Measurements from ENCODE around the gene CTNNBL1.

The CTNNBL1 gene

DNA sequence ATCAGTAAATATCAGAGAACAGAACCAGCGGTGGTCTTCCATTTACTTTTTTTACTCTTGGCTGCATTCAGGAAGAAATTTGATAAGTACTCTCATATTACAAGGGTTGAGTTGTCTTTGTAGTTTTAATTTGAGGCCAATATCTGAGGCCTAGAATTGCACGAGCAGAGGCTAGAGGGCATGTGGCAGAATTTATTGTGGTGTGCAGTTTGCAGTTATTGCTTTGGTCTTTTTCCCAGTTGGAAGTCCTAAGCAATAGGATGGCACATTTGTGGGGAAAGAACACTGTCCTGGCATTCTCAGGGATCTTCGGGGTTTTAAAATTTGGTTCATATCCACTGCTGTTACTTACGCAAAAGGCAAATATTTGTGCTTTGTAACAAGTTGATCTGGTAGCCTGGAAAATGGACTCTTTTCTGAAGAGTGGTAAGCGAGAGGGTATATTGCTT is 66.0 kb downstream of the CTNNBL1 start:
- TF ChIP-seq, protein P1, sequence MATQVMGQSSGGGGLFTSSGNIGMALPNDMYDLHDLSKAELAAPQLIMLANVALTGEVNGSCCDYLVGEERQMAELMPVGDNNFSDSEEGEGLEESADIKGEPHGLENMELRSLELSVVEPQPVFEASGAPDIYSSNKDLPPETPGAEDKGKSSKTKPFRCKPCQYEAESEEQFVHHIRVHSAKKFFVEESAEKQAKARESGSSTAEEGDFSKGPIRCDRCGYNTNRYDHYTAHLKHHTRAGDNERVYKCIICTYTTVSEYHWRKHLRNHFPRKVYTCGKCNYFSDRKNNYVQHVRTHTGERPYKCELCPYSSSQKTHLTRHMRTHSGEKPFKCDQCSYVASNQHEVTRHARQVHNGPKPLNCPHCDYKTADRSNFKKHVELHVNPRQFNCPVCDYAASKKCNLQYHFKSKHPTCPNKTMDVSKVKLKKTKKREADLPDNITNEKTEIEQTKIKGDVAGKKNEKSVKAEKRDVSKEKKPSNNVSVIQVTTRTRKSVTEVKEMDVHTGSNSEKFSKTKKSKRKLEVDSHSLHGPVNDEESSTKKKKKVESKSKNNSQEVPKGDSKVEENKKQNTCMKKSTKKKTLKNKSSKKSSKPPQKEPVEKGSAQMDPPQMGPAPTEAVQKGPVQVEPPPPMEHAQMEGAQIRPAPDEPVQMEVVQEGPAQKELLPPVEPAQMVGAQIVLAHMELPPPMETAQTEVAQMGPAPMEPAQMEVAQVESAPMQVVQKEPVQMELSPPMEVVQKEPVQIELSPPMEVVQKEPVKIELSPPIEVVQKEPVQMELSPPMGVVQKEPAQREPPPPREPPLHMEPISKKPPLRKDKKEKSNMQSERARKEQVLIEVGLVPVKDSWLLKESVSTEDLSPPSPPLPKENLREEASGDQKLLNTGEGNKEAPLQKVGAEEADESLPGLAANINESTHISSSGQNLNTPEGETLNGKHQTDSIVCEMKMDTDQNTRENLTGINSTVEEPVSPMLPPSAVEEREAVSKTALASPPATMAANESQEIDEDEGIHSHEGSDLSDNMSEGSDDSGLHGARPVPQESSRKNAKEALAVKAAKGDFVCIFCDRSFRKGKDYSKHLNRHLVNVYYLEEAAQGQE (IDR thresholded peaks at IDR 0.05; ENCODE audit: insufficient replicate concordance, low read depth) = no peak
- TF ChIP-seq SPI1 (IDR thresholded peaks at IDR 0.05; ENCODE audit: borderline replicate concordance, low read depth) (no peak), GABPA (IDR thresholded peaks at IDR 0.05; ENCODE audit: low read depth) (no peak), POLR2AphosphoS5 (IDR thresholded peaks at IDR 0.05; ENCODE audit: low read depth) (no peak)
- TF ChIP-seq, protein P2, sequence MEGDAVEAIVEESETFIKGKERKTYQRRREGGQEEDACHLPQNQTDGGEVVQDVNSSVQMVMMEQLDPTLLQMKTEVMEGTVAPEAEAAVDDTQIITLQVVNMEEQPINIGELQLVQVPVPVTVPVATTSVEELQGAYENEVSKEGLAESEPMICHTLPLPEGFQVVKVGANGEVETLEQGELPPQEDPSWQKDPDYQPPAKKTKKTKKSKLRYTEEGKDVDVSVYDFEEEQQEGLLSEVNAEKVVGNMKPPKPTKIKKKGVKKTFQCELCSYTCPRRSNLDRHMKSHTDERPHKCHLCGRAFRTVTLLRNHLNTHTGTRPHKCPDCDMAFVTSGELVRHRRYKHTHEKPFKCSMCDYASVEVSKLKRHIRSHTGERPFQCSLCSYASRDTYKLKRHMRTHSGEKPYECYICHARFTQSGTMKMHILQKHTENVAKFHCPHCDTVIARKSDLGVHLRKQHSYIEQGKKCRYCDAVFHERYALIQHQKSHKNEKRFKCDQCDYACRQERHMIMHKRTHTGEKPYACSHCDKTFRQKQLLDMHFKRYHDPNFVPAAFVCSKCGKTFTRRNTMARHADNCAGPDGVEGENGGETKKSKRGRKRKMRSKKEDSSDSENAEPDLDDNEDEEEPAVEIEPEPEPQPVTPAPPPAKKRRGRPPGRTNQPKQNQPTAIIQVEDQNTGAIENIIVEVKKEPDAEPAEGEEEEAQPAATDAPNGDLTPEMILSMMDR (IDR thresholded peaks at IDR 0.05; ENCODE audit: insufficient read depth, low read length) = no peak
- DNase-seq (ENCODE audit: low read depth in 1 of 2, low spot score in 1 of 2) = no peak
- Histone ChIP-seq H3K4me3 (replicated peaks; ENCODE audit: insufficient read depth, low read length) (no peak overlapping the region), H3K27ac (replicated peaks) (no peak overlapping the region), H3K27me3 (ENCODE audit: insufficient read depth, poor library complexity, severe bottlenecking) (no peaks in the 10 kb centered on the region)

DNA sequence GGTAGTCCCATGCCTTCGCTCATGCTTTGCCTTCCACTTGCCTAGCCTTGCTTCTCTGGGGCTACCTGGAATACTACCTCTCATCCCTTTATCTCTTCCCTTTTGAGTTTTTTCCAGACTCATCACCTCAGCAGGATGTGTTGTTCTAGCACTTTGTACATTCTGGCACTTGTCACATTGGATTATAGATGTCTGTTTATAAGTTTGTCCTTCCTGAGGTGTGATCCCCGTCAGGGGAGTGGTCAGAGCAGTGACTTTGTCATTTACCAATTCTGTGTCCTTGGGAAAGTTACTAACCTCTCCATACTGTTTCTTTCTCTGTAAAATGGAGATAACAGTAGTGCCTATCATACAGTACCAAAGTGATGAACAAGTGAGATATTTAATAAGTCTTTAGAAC is 66.5 kb downstream of the CTNNBL1 start:
- Histone ChIP-seq H3K27me3 (ENCODE audit: insufficient read depth, poor library complexity, severe bottlenecking) (no peaks in the 10 kb centered on the region), H3K4me3 (replicated peaks; ENCODE audit: insufficient read depth, low read length) (no peak overlapping the region), H3K27ac (replicated peaks) (no peak overlapping the region)
- DNase-seq (ENCODE audit: low read depth in 1 of 2, low spot score in 1 of 2) = no peak
- TF ChIP-seq GABPA (IDR thresholded peaks at IDR 0.05; ENCODE audit: low read depth) (no peak), POLR2AphosphoS5 (IDR thresholded peaks at IDR 0.05; ENCODE audit: low read depth) (no peak), SPI1 (IDR thresholded peaks at IDR 0.05; ENCODE audit: borderline replicate concordance, low read depth) (no peak)
- TF ChIP-seq, protein P1 (IDR thresholded peaks at IDR 0.05; ENCODE audit: insufficient replicate concordance, low read depth) = no peak
- TF ChIP-seq, protein P2 (IDR thresholded peaks at IDR 0.05; ENCODE audit: insufficient read depth, low read length) = no peak

DNA sequence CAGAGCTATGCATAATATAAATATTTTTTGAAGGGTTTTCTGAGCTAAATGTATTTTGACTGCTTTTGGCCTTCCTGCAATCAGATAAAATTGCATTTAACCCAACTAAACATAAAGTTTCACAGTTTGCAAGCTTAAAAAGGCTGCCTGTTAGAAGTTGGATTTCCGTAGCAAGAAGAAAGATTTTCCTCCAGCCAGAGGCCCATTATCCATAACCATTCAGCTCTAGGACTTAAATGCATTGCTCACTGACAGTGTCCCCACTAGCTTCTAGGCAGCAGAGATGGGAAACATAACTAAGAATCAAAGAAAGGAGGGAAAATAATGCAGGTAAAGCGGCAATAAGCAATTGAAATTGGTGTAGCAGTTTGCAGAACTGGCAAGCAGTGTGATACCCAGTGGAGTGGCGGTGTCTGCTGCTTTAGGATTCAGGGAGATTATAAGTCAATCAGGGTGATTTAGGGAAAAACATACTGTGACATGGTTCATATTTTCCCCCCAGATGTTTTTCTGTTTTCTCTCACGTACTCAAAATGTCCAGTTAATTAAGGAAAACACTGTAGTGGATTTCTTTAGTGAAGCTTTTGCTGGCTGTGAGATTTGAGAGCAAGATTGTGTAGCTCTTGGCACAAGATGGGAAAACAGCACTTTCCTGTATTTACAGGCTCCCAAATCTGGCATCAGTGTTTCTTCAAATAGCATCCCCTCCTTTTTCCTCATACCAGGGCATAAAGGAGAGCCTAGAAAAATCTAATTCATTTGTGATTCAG is 69.1 kb downstream of the CTNNBL1 start:
- Histone ChIP-seq H3K27me3 (ENCODE audit: insufficient read depth, poor library complexity, severe bottlenecking) (no peaks in the 10 kb centered on the region), H3K4me3 (replicated peaks; ENCODE audit: insufficient read depth, low read length) (no peak overlapping the region), H3K27ac (replicated peaks) (no peak overlapping the region)
- TF ChIP-seq, protein P2 (IDR thresholded peaks at IDR 0.05; ENCODE audit: insufficient read depth, low read length) = no peak
- TF ChIP-seq SPI1 (IDR thresholded peaks at IDR 0.05; ENCODE audit: borderline replicate concordance, low read depth) (no peak), GABPA (IDR thresholded peaks at IDR 0.05; ENCODE audit: low read depth) (no peak), POLR2AphosphoS5 (IDR thresholded peaks at IDR 0.05; ENCODE audit: low read depth) (no peak)
- TF ChIP-seq, protein P1 (IDR thresholded peaks at IDR 0.05; ENCODE audit: insufficient replicate concordance, low read depth) = no peak
- no peak for DNase-seq (ENCODE audit: low read depth in 1 of 2, low spot score in 1 of 2)
